GM12878 (cell line): ENCODE results near the gene SRPK2. TPM values are rescaled to one million over a fixed set of nuclear protein-coding genes. Genes with fewer than 3 reads are reported as not detected.

Experiments used
- ATAC-seq: fragments of 200-7000 bp; cut with Tn5 transposase; 3 replicates; pipeline ENCODE4 v1.9.1; 2020; ENCODE audit warnings: mild to moderate bottlenecking, moderate library complexity
- BruUV-seq: library from RNA; stranded (reverse); fragments of 400-500 nt; replicated peaks from 2 replicates; lab custom pipeline; 2021; lab: Mats Ljungman, UMichigan
- CTCF ChIA-PET: fragments of 300-600 bp; sonication (Branson Sonifier 250); formaldehyde crosslinking; extraction: SDS; loops from one replicate; lab custom pipeline; 2021; ENCODE audit warnings: inconsistent platforms; lab: Yijun Ruan, JAX
- POLR2A ChIA-PET: fragments of 350-600 bp; formaldehyde crosslinking; extraction: SDS; loops from one replicate; lab custom pipeline; 2021; ENCODE audit warnings: inconsistent platforms; lab: Charles Lee
- RAD21 ChIA-PET: fragments of 300-600 bp; sonication (Branson Sonifier 250); formaldehyde crosslinking; loops from one replicate; lab custom pipeline; 2023; ENCODE audit warnings: antibody characterized with exemption; ENCODE audit not compliant: unreplicated experiment; lab: Charles Lee
- SMC1A ChIA-PET: fragments of 300-600 bp; sonication (Branson Sonifier 250); formaldehyde crosslinking; loops from one replicate; lab custom pipeline; 2023; ENCODE audit not compliant: unreplicated experiment, uncharacterized antibody; lab: Charles Lee
- DNase-seq: peaks from one replicate; pipeline ENCODE4 v3.0.0-alpha.2; 2011; ENCODE audit warnings: low read depth, low spot score
- FAIRE-seq: peaks from 3 replicates; lab custom pipeline; 2011; peaks lifted over from hg19 to GRCh38; lab: Jason Lieb, UNC
- H2AFZ ChIP-seq: 2 replicates; pipeline ENCODE4 v1.6.0; 2011; ENCODE audit warnings: low read depth, low read length, control low read depth; ENCODE audit not compliant: control insufficient read depth
- H3K27ac ChIP-seq: 2 replicates; pipeline ENCODE4 v1.5.1; 2011; ENCODE audit warnings: control low read depth; ENCODE audit not compliant: control insufficient read depth, insufficient read depth
- H3K27me3 ChIP-seq, 2 experiments: replicated peaks in 1 of 2; 2 replicates each; pipeline versions ENCODE4 v1.6.0 to v1.6.1; 2011; ENCODE audit warnings: low read length in 1 of 2; ENCODE audit not compliant: control insufficient read depth in 2 of 2, insufficient read depth in 2 of 2
- H3K36me3 ChIP-seq, 2 experiments: 2 replicates each; pipeline ENCODE4 v1.5.1; 2011; ENCODE audit warnings: low read length in 1 of 2; ENCODE audit not compliant: control insufficient read depth in 2 of 2, insufficient read depth in 2 of 2
- H3K4me1 ChIP-seq: 2 replicates; pipeline ENCODE4 v1.6.1; 2011; ENCODE audit warnings: mild to moderate bottlenecking, low read length, moderate library complexity, mixed read lengths; ENCODE audit not compliant: control insufficient read depth, insufficient read depth
- H3K4me2 ChIP-seq: 2 replicates; pipeline ENCODE4 v1.6.0; 2011; ENCODE audit warnings: control low read depth; ENCODE audit not compliant: control insufficient read depth, insufficient read depth
- H3K4me3 ChIP-seq: fragments of 200-600 bp; sonication (generic); 2 replicates; pipeline ENCODE4 v1.5.1; 2016
- H3K79me2 ChIP-seq: 2 replicates; pipeline ENCODE4 v1.6.0; 2011; ENCODE audit warnings: low read length; ENCODE audit not compliant: control insufficient read depth, insufficient read depth
- H3K9ac ChIP-seq: 2 replicates; pipeline ENCODE4 v1.8.0; 2011; ENCODE audit warnings: low read length, control low read depth, mixed read lengths; ENCODE audit not compliant: control insufficient read depth, insufficient read depth
- H3K9me3 ChIP-seq: replicated peaks from 3 replicates; pipeline ENCODE4 v1.5.1; 2011; ENCODE audit warnings: mild to moderate bottlenecking, low read length; ENCODE audit not compliant: control insufficient read depth, insufficient read depth
- H4K20me1 ChIP-seq: 2 replicates; pipeline ENCODE4 v1.6.0; 2011; ENCODE audit not compliant: control insufficient read depth, insufficient read depth
- CUX1 ChIP-seq: IDR thresholded peaks from 2 replicates; pipeline ENCODE4 v1.6.1; 2012; ENCODE audit warnings: improper control_type of control experiment, low read depth, low read length; ENCODE audit not compliant: insufficient replicate concordance
- KDM1A ChIP-seq: fragments of 200-600 bp; sonication (generic); IDR thresholded peaks from 2 replicates; pipeline ENCODE4 v1.6.1; 2016; ENCODE audit warnings: borderline replicate concordance
- PAX8 ChIP-seq: fragments of 450-650 bp; IDR thresholded peaks from 2 replicates; pipeline ENCODE4 v1.6.1; 2017; ENCODE audit warnings: mild to moderate bottlenecking, moderate library complexity
- PBX3 ChIP-seq: IDR thresholded peaks from 2 replicates; pipeline ENCODE4 v1.6.1; 2011; ENCODE audit warnings: mild to moderate bottlenecking, low read depth, low read length, moderate library complexity; ENCODE audit not compliant: insufficient replicate concordance
- PML ChIP-seq: IDR thresholded peaks from 2 replicates; pipeline ENCODE4 v1.6.1; 2012; ENCODE audit warnings: low read length, inconsistent platforms
- RBBP5 ChIP-seq: fragments of 200-600 bp; sonication (generic); conservative IDR thresholded peaks from 2 replicates; pipeline ENCODE4 v1.6.1; 2016
- SKIL ChIP-seq: fragments of 450-650 bp; IDR thresholded peaks from 2 replicates; pipeline ENCODE4 v1.6.1; 2017; ENCODE audit warnings: mild to moderate bottlenecking, low read depth, inconsistent platforms; ENCODE audit not compliant: poor library complexity, severe bottlenecking
- SMARCA5 ChIP-seq: fragments of 450-650 bp; IDR thresholded peaks from 2 replicates; pipeline ENCODE4 v1.6.1; 2017; ENCODE audit warnings: mild to moderate bottlenecking
- SMC3 ChIP-seq: IDR thresholded peaks from 2 replicates; pipeline ENCODE4 v1.6.1; 2011; ENCODE audit warnings: low read length, improper control_type of control experiment, borderline replicate concordance
- SREBF1 ChIP-seq: IDR thresholded peaks from 2 replicates; pipeline ENCODE4 v1.6.1; 2012; ENCODE audit warnings: mild to moderate bottlenecking, low read length
- WGBS: methylation state at CpG from one replicate; pipeline ENCODE4 v1.1.6; 2016; ENCODE audit warnings: low lambda C conversion rate; ENCODE audit not compliant: insufficient replicate concordance, insufficient coverage; ENCODE audit errors: missing lambda C conversion rate; 5-methylcytosine and 5-hydroxymethylcytosine counted together
- in situ Hi-C: fragments of 300-500 bp; cut with MboI; formaldehyde crosslinking; loops from 9 replicates; pipeline ENCODE4 v1.14.3; 2018; ENCODE audit warnings: mixed read lengths
- intact Hi-C: fragments of 100-400 bp; cut with micrococcal nuclease; formaldehyde crosslinking; loops from one replicate; pipeline ENCODE4 v1.14.2; 2022; ENCODE audit not compliant: unreplicated experiment
- polyA plus RNA-seq, 11 experiments: library from polyadenylated mRNA; depleted of rRNA in 4 of 11; unstranded in 6 of 11; stranded (reverse) in 5 of 11; fragments of >200 nt; fragmentation: Nextera tagmentation in 4 of 11; fragmentation: Illumina TruSeq in 1 of 11; extraction: Ambion mirVana in 4 of 11; extraction: Trizol in 1 of 11; gene quantifications; 1 replicate in 1 of 11; 2 replicates in 10 of 11; pipeline versions ENCODE4 v1.2.1 to v1.2.3, GENCODE V29; 2011 to 2016; ENCODE audit warnings: inconsistent platforms in 2 of 11, missing spikeins in 2 of 11, low read depth in 1 of 11
- total RNA-seq, 4 experiments: library from RNA; depleted of rRNA in 3 of 4; stranded (reverse); fragments of >200 nt in 3 of 4; fragmentation: Illumina TruSeq in 1 of 4; extraction: Trizol in 1 of 4; gene quantifications; 2 replicates each; pipeline versions ENCODE4 v1.2.1 to v1.2.3, GENCODE V29; 2013 to 2021

The SRPK2 gene
- total and polyA plus RNA-seq, 10 of the 15 experiments (the other 5 are each of a cell fraction or from before 2014, with no cell fraction given): 13.2 to 32.8 (median 24.5) TPM

- Histone ChIP-seq H3K9ac (no peak overlapping the region), H3K4me2 (no peak overlapping the region), H4K20me1 (no peaks in the 10 kb centered on the region), H3K79me2 (no peaks in the 10 kb centered on the region; the same call in 1 of the 2 replicates), H3K9me3 (no peaks in the 10 kb centered on the region), H3K27me3 (no peaks in the 10 kb centered on the region), H3K4me3 (no peak overlapping the region), H3K4me1 (no peaks in the 10 kb centered on the region), H3K36me3 (peaks cover 3 to 21% of the 10 kb centered on the region in 2 experiments), H3K27ac (no peak overlapping the region), H2AFZ (no peak overlapping the region)
- ATAC-seq (no peak), DNase-seq (no peak), FAIRE-seq (no peak)
- intact Hi-C loops: no loop called here
- CTCF ChIA-PET: interaction anchor here (0.8 to 1.4 kb wide), 3 partner anchors 9 to 108 kb away, joined by 3 to 6 read pairs (median 6); no protein-coding TSS in a partner anchor
- BruUV-seq: TSS peak; percentile 41
- POLR2A ChIA-PET: no interaction called here
- in situ Hi-C loops: loop anchor here (25.0 kb wide), 1 partner anchor 1751 kb away; the partner anchor contains the start of genes DNAJC2 and PSMC2
- RAD21 ChIA-PET: no interaction called here
- WGBS: 83% methylated on average over 2 of the region's 2 CpGs
- SMC1A ChIA-PET: interaction anchor here (1.3 to 1.9 kb wide), 4 partner anchors 11 to 107 kb away, joined by 4 to 9 read pairs (median 4); no protein-coding TSS in a partner anchor
- TF ChIP-seq SKIL (no peak), KDM1A (no peak), SMC3 (no peak), CUX1 (no peak), SREBF1 (no peak), RBBP5 (no peak), PBX3 (no peak), PML (no peak), SMARCA5 (no peak), PAX8 (no peak)
Observed at GRCh38 chr7:105088456-105088855, 300.3 kb downstream of the SRPK2 start.
